VCaP (cell line): ENCODE data around the gene KCNQ1OT1.

ENCODE experiments used
- H3K27ac ChIP-seq: fragments of 450-650 bp; 2 replicates; pipeline ENCODE4 v1.5.1; 2017
- CTCF ChIP-seq: fragments of 450-650 bp; conservative IDR thresholded peaks from 2 replicates; pipeline ENCODE4 v1.5.1; 2017; ENCODE audit warnings: mild to moderate bottlenecking, moderate library complexity

The KCNQ1OT1 gene

GRCh38 chr11:2569321-2569721 lies 130.5 kb downstream of the KCNQ1OT1 start:
- TF ChIP-seq CTCF, result no peak
- H3K27ac ChIP-seq, result no peak overlapping the region

- TF ChIP-seq CTCF, result no peak
- no peak overlapping the region for H3K27ac ChIP-seq
Measured at GRCh38 chr11:2567026-2567671, 132.6 kb downstream of the KCNQ1OT1 start.

- H3K27ac ChIP-seq, result no peak overlapping the region
- no peak for TF ChIP-seq CTCF
Measured at GRCh38 chr11:2566223-2567025, 133.4 kb downstream of the KCNQ1OT1 start.

GRCh38 chr11:2565447-2566222 lies 134.2 kb downstream of the KCNQ1OT1 start:
- no peak for TF ChIP-seq CTCF

GRCh38 chr11:2564588-2565425 lies 135.0 kb downstream of the KCNQ1OT1 start:
- TF ChIP-seq CTCF, result no peak

More at GRCh38 chr11:2565447-2566222, 134.2 kb downstream of the KCNQ1OT1 start:
- H3K27ac ChIP-seq, result no peak overlapping the region

GRCh38 chr11:2564008-2564530 lies 135.7 kb downstream of the KCNQ1OT1 start:
- TF ChIP-seq CTCF, result no peak
- no peak overlapping the region for H3K27ac ChIP-seq

More at GRCh38 chr11:2564588-2565425, 135.0 kb downstream of the KCNQ1OT1 start:
- H3K27ac ChIP-seq, result no peak overlapping the region
